ENCODE results near the gene HSPA2. TPM values are rescaled to one million over a fixed set of nuclear protein-coding genes. Genes with fewer than 3 reads are reported as not detected.
"Not testable (repeated sequence)": the region's sequence is repeated elsewhere in the genome, so short reads cannot be mapped to it uniquely, and the experiment has no call there.

HSPA2 gene
- total and polyA plus RNA-seq, 2 of the 4 experiments (the other 2 are of a cell fraction): 18.4 to 19.7 TPM

GRCh38 chr14:64569138-64569631 lies 28.6 kb downstream of the HSPA2 start:
- in situ Hi-C loops (cut with MboI; ENCODE audit: low sequenced_read_pairs) (no loop called here), intact Hi-C loops (cut with micrococcal nuclease) (no loop called here), dilution Hi-C loops (cut with HindIII; ENCODE audit: low sequenced_read_pairs, unreplicated experiment) (no loop called here)
- TF ChIP-seq MAZ (IDR thresholded peaks at IDR 0.05; ENCODE audit: borderline replicate concordance, low read depth, low read length) (peak; percentile 38; the same call in 1 of the 2 replicates), CEBPB (IDR thresholded peaks at IDR 0.05; ENCODE audit: low read depth, low read length) (peak; percentile 87), USF2 (IDR thresholded peaks at IDR 0.05; ENCODE audit: low read depth, low read length) (no peak)
- Histone ChIP-seq H3K4ac (ENCODE audit: low read depth, low read length) (no peak overlapping the region), H3K4me3 (ENCODE audit: insufficient read depth, low read depth, low read length) (no peak overlapping the region), H3K9ac (ENCODE audit: low read depth, low read length) (no peak overlapping the region), H3K23ac (ENCODE audit: low read depth, low read length) (no peak overlapping the region), H3K4me2 (ENCODE audit: low read depth, low read length) (peak overlapping the region; percentile 5), H3K14ac (replicated peaks; ENCODE audit: low read depth, low read length) (no peak overlapping the region), H2BK120ac (ENCODE audit: low read depth, low read length) (peak overlapping the region; percentile 44; the same call in 1 of the 2 replicates), H3K27me3 (ENCODE audit: control insufficient read depth, insufficient read depth, low read length) (no peaks in the 10 kb centered on the region), H3K56ac (ENCODE audit: extremely low read depth, insufficient read depth, low read length) (no peak overlapping the region), H3K36me3 (ENCODE audit: control insufficient read depth, insufficient read depth, low read length) (no peaks in the 10 kb centered on the region), H2BK20ac (ENCODE audit: low read depth, low read length) (peak overlapping the region; percentile 64; the same call in 1 of the 2 replicates), H3K9me1 (ENCODE audit: insufficient read depth, low read length) (no peaks in the 10 kb centered on the region; the same call in 1 of the 2 replicates), H3K4me1 (ENCODE audit: control insufficient read depth, insufficient read depth, low read length) (peaks cover 8% of the 10 kb centered on the region), H4K8ac (ENCODE audit: low read depth in 2 of 2, low read length in 2 of 2) (no peak overlapping the region), H2AK5ac (ENCODE audit: low read depth, low read length) (no peak overlapping the region), H2AK9ac (replicated peaks; ENCODE audit: low read depth, low read length, poor library complexity) (no peak overlapping the region), H4K20me1 (ENCODE audit: insufficient read depth, low read length) (no peaks in the 10 kb centered on the region), H3K9me3 (ENCODE audit: control insufficient read depth, insufficient read depth, low read length) (no peaks in the 10 kb centered on the region), H2AFZ (replicated peaks; ENCODE audit: low read length, poor library complexity) (peak overlapping the region; percentile 7), H4K5ac (ENCODE audit: low read depth, low read length) (no peak overlapping the region), H2BK5ac (ENCODE audit: low read depth, low read length, poor library complexity, severe bottlenecking) (peak overlapping the region; percentile 79), H2BK15ac (ENCODE audit: low read depth, low read length) (0 out of 3 replicates have a peak overlapping the region, but pooled peaks have one; percentile 1), H3K18ac (ENCODE audit: low read depth, low read length) (no peak overlapping the region), H3K79me1 (ENCODE audit: low read depth in 1 of 2, low read length in 2 of 2) (no peaks in the 10 kb centered on the region), H4K91ac (ENCODE audit: insufficient read depth, low read depth, low read length) (no peak overlapping the region), H3K27ac (ENCODE audit: insufficient read depth, low read length) (peak overlapping the region; percentile 10; the same call in 1 of the 2 replicates)
- CTCF ChIA-PET: interaction anchor here (0.6 to 1.2 kb wide), 4 partner anchors 11 to 323 kb away, joined by 3 to 4 read pairs (median 3); no protein-coding TSS in a partner anchor
- no TSS peak for BruUV-seq (replicated peaks)
- 17% methylated on average over 1 of the region's 3 CpGs; no CpG with 5 or more reads in 1 of the 2 experiments for WGBS, 2 experiments (ENCODE audit: extremely low coverage in 2 of 2, insufficient read length in 1 of 2)
- POLR2A ChIA-PET (ENCODE audit: unreplicated experiment): interaction anchor here (0.7 kb wide), 1 partner anchor 75 kb away, joined by 3 read pairs; no protein-coding TSS in a partner anchor
- DNase-seq (peak; percentile 61), ATAC-seq (ENCODE audit: low read depth) (peak; percentile 86)

GRCh38 chr14:64569646-64570045 lies 29.1 kb downstream of the HSPA2 start:
- not testable (repeated sequence) for BruUV-seq (replicated peaks)

More at GRCh38 chr14:64569646-64570045, 29.1 kb downstream of the HSPA2 start:
- H2AFZ ChIP-seq (replicated peaks; ENCODE audit: low read length, poor library complexity); H3K79me1 ChIP-seq (ENCODE audit: low read depth in 1 of 2, low read length in 2 of 2); in situ Hi-C loops (cut with MboI; ENCODE audit: low sequenced_read_pairs); H3K4me3 ChIP-seq (ENCODE audit: insufficient read depth, low read depth, low read length); H4K20me1 ChIP-seq (ENCODE audit: insufficient read depth, low read length); H3K18ac ChIP-seq (ENCODE audit: low read depth, low read length); H3K9me1 ChIP-seq (ENCODE audit: insufficient read depth, low read length); dilution Hi-C loops (cut with HindIII; ENCODE audit: low sequenced_read_pairs, unreplicated experiment); H3K4me2 ChIP-seq (ENCODE audit: low read depth, low read length); H2AK9ac ChIP-seq (replicated peaks; ENCODE audit: low read depth, low read length, poor library complexity); H2BK15ac ChIP-seq (ENCODE audit: low read depth, low read length); ATAC-seq (ENCODE audit: low read depth); H2BK20ac ChIP-seq (ENCODE audit: low read depth, low read length); H3K36me3 ChIP-seq (ENCODE audit: control insufficient read depth, insufficient read depth, low read length); H4K8ac ChIP-seq (ENCODE audit: low read depth in 2 of 2, low read length in 2 of 2); H3K9me3 ChIP-seq (ENCODE audit: control insufficient read depth, insufficient read depth, low read length); H3K4me1 ChIP-seq (ENCODE audit: control insufficient read depth, insufficient read depth, low read length); DNase-seq; H3K14ac ChIP-seq (replicated peaks; ENCODE audit: low read depth, low read length); H3K23ac ChIP-seq (ENCODE audit: low read depth, low read length); H3K56ac ChIP-seq (ENCODE audit: extremely low read depth, insufficient read depth, low read length); H3K27me3 ChIP-seq (ENCODE audit: control insufficient read depth, insufficient read depth, low read length); H3K9ac ChIP-seq (ENCODE audit: low read depth, low read length); H4K5ac ChIP-seq (ENCODE audit: low read depth, low read length); H3K4ac ChIP-seq (ENCODE audit: low read depth, low read length): not testable (repeated sequence)
- ChIA-PET CTCF (interaction anchor here (0.6 to 1.1 kb wide), 2 partner anchors 20 to 322 kb away, joined by 3 read pairs; no protein-coding TSS in a partner anchor), POLR2A (ENCODE audit: unreplicated experiment) (interaction anchor here (0.7 kb wide), 1 partner anchor 75 kb away, joined by 3 read pairs; no protein-coding TSS in a partner anchor)
- Histone ChIP-seq H4K91ac (ENCODE audit: insufficient read depth, low read depth, low read length) (peak overlapping the region; percentile 36; the same call in 1 of the 2 replicates), H2AK5ac (ENCODE audit: low read depth, low read length) (peak overlapping the region; percentile 58; the same call in 1 of the 2 replicates), H3K27ac (ENCODE audit: insufficient read depth, low read length) (peak overlapping the region; percentile 18; the same call in 1 of the 2 replicates), H2BK120ac (ENCODE audit: low read depth, low read length) (peak overlapping the region; percentile 55; the same call in 1 of the 2 replicates), H2BK5ac (ENCODE audit: low read depth, low read length, poor library complexity, severe bottlenecking) (peak overlapping the region; percentile 77)
- intact Hi-C loops (cut with micrococcal nuclease): loop anchor here (5.0 kb wide), 1 partner anchor 43 kb away; no protein-coding TSS in a partner anchor
- no CpG with 5 or more reads among the region's 7 CpGs for WGBS, 2 experiments (ENCODE audit: extremely low coverage in 2 of 2, insufficient read length in 1 of 2)
